Stimulated activated CD4-positive, alpha-beta T cell treated with anti-CD3 and anti-CD28 coated beads, Interleukin-2, amount 100 ng/mL, for 24 hours (primary cell): ENCODE results near the gene PSMB3.

Source experiments
- DNase-seq, 2 donors: peaks; one replicate each; pipeline ENCODE4 v3.0.0-alpha.2; 2020

PSMB3 gene

DNA sequence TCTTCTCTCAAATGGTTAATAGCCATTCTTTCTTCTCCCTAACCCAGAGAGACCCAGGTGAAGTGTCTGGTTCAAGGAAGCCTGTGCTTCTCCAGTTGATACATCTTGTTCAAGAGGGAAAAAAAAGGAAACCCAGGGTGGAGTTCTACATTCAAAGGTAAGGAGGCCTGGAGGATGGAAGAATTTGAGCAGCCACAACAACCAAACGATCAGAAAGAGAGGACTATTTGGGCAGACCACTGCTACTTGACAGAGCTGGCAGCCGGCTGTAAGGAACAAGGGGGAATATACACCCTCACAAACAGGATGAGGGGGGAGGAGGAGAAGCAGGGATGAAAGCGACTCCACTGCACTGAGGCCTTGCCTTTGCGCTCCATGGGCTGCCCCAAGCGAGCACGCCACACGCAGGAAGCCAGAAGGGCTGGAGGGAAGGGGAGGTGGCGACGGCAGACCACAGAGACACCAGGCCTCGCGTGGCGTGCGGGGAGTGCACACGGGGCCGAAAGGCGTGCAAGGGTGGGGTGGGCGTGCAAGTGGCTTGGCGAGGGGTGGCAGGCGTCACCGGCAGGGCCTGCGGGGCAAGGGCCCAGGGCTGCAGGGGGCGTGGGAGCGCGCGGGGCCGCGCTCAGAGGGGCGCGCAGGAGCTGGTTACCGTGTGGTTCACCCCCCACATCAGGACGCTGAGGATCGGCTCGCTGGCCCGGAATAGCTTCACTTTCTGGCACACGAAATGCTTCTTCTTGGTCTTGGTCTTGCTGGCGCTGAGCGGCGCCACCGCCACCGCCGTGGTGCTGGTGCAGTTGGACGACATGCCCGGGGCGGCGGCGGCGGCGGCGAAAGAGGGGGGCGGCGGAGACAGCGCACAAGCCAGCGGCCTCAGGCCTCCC lies 46.3 kb downstream of the PSMB3 start:
- DNase-seq = peak; percentile 55 to 58

DNA sequence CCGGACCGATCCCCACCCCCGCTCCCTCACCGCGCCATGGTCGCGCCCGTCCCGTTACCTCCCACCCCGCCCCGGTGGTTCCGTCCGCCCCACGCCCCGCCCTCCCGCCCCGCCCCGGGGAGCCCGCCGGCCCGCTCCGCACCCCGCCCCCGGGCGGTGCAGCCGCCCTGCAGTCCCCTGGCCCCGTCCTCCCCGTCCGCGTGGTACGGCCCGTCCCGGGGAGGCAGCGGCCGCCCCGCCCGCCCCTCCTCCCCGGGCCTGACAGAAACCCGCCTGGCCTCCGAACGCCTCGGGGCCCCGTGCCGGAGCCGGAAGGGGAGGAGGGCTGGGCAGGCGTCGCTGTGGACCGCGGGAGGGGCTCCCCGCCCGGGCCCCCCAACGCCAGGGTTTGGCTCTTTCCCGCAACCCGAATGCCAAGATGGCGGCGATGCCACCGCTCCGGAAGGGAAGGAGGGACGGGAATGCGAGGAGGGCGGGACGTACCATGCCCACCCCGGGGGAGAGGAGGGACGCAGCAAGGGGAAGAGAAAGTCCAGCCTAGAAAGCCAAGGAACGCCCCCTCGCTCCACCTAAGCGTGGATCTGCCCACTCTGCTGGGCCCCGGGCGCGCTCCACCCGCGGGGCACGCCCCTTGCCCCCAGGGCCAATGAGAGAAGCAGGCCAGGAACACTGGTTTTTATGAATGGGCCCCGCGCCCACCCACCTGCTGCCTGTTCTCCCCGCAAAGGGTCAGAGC lies 47.1 kb downstream of the PSMB3 start, which contains the start of gene PIP4K2B:
TSS of gene PIP4K2B (minus strand) at position 56 of the 736 bp plus-strand sequence. CDS start 132 bp downstream, outside the sequence.
- DNase-seq = peak; percentile 85 to 91

DNA sequence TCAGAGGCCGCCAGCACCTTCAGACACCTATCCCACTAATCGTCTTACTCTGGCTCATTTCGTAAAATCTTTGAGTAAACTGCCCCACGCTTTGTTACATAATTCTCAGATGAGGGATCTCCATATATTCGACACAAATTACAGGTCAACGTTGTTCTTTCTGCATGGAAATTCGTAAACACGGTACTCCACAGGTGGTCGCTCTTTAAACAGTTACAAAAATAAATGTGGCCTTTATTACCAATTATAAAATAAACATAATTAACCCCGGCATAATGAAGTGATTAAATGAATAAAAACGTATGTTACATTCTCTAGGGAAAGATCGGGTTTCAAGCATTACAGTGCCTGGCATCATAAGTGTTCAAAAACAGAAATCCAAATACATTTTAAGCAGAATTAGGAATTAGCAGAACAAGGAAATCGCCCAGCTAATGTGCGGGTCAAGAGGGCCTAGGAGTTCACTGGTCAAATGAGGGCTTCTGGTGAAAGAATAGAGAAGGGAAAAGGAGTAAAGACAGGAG lies 47.8 kb downstream of the PSMB3 start:
- no peak for DNase-seq

DNA sequence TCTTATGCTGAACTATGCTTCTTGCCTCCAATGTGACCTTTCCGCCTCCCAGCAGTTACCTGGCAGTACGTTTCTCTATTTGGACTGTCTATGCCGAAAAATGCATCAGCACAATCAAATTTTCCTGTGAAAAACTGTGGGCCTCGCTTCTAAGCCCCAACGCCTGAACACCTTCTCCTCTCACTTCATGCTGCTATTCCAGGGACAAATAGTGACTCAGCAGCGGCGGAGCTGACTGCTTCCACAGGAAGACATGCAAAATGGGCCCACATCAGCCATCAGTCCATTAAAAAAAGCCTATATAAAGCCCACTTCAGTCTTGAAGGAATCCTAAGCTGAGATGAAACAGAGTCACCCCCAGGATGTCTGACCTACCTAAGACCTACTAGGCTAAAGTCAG lies 57.3 kb downstream of the PSMB3 start:
- no peak for DNase-seq
